Neuronal stem cell (in vitro differentiated cells): Measurements from ENCODE around the gene ITPR1.
A peak's percentile ranks its signal among the peaks of the same experiment; 100 is the strongest.

ENCODE experiments used
- DNase-seq: peaks from one replicate; pipeline ENCODE4 v3.0.0-alpha.2; 2013; ENCODE audit warnings: low spot score
- H2AFZ ChIP-seq: one replicate; pipeline ENCODE4 v1.6.1; 2013; ENCODE audit warnings: mild to moderate bottlenecking, low read length, inconsistent platforms
- H2AK5ac ChIP-seq: 2 replicates; pipeline ENCODE4 v1.6.1; 2013; ENCODE audit warnings: low read depth, mild to moderate bottlenecking, inconsistent platforms, low read length, moderate library complexity, mixed read lengths
- H2BK120ac ChIP-seq: 2 replicates; pipeline ENCODE4 v1.6.1; 2013; ENCODE audit warnings: low read depth, mild to moderate bottlenecking, inconsistent platforms, low read length, moderate library complexity, mixed read lengths
- H2BK12ac ChIP-seq: one replicate; pipeline ENCODE4 v1.6.1; 2013; ENCODE audit warnings: low read length, inconsistent platforms
- H2BK15ac ChIP-seq: 2 replicates; pipeline ENCODE4 v1.6.1; 2013; ENCODE audit warnings: mild to moderate bottlenecking, low read length, inconsistent platforms, mixed read lengths
- H2BK5ac ChIP-seq: one replicate; pipeline ENCODE4 v1.6.1; 2013; ENCODE audit warnings: inconsistent platforms, mild to moderate bottlenecking, low read length, moderate library complexity
- H3K14ac ChIP-seq: one replicate; pipeline ENCODE4 v1.6.1; 2013; ENCODE audit warnings: low read length, inconsistent platforms
- H3K18ac ChIP-seq: 2 replicates; pipeline ENCODE4 v1.6.1; 2013; ENCODE audit warnings: low read length, inconsistent platforms
- H3K23ac ChIP-seq: 2 replicates; pipeline ENCODE4 v1.6.1; 2013; ENCODE audit warnings: low read depth, mild to moderate bottlenecking, mixed read lengths, low read length, inconsistent platforms; ENCODE audit not compliant: poor library complexity
- H3K27ac ChIP-seq: replicated peaks from 3 replicates; pipeline ENCODE4 v1.5.1; 2013; ENCODE audit warnings: low read length, inconsistent platforms
- H3K27me3 ChIP-seq, 3 experiments: 2 replicates each; pipeline ENCODE4 v1.6.1; 2013; ENCODE audit warnings: low read length in 3 of 3, mild to moderate bottlenecking in 2 of 3, inconsistent platforms in 1 of 3, low read depth in 1 of 3, mixed read lengths in 1 of 3, moderate library complexity in 1 of 3; ENCODE audit not compliant: control insufficient read depth in 3 of 3, insufficient read depth in 3 of 3
- H3K36me3 ChIP-seq, 2 donors: replicated peaks in 1 of 2; 2 replicates each; pipeline ENCODE4 v1.6.1; 2013; ENCODE audit warnings: low read length in 2 of 2; ENCODE audit not compliant: control insufficient read depth in 2 of 2, insufficient read depth in 2 of 2
- H3K4ac ChIP-seq: 2 replicates; pipeline ENCODE4 v1.6.1; 2013; ENCODE audit warnings: inconsistent platforms, mild to moderate bottlenecking, low read length, moderate library complexity
- H3K4me1 ChIP-seq, 2 donors: 1 replicate in 1 of 2; 2 replicates in 1 of 2; pipeline ENCODE4 v1.6.1; 2013; ENCODE audit warnings: low read length in 2 of 2, low read depth in 1 of 2; ENCODE audit not compliant: control insufficient read depth in 2 of 2, insufficient read depth in 1 of 2
- H3K4me2 ChIP-seq: one replicate; pipeline ENCODE4 v1.6.1; 2013; ENCODE audit warnings: mild to moderate bottlenecking, low read length, inconsistent platforms; ENCODE audit not compliant: insufficient read depth, poor library complexity, severe bottlenecking
- H3K4me3 ChIP-seq, 2 donors: 2 replicates each; pipeline ENCODE4 v1.5.1; 2013; ENCODE audit warnings: low read length in 2 of 2, mild to moderate bottlenecking in 2 of 2, inconsistent platforms in 1 of 2, moderate library complexity in 1 of 2
- H3K79me1 ChIP-seq: one replicate; pipeline ENCODE4 v1.6.1; 2013; ENCODE audit warnings: low read depth, mild to moderate bottlenecking, inconsistent platforms, low read length, moderate library complexity
- H3K9ac ChIP-seq: one replicate; pipeline ENCODE4 v1.6.1; 2013; ENCODE audit warnings: mild to moderate bottlenecking, low read depth, low read length, inconsistent platforms; ENCODE audit not compliant: poor library complexity
- H3K9me3 ChIP-seq, 2 donors: replicated peaks in 1 of 2; 2 replicates each; pipeline versions ENCODE3 to v1.6.1; 2013; ENCODE audit warnings: low read length in 2 of 2, mild to moderate bottlenecking in 2 of 2, inconsistent platforms in 1 of 2, low read depth in 1 of 2, mixed read lengths in 1 of 2, moderate library complexity in 1 of 2; ENCODE audit not compliant: control insufficient read depth in 2 of 2, insufficient read depth in 1 of 2
- H4K8ac ChIP-seq: one replicate; pipeline ENCODE4 v1.6.1; 2013; ENCODE audit warnings: low read depth, mild to moderate bottlenecking, inconsistent platforms, low read length, moderate library complexity
- H4K91ac ChIP-seq: one replicate; pipeline ENCODE4 v1.6.1; 2013; ENCODE audit warnings: low read length, low read depth, mild to moderate bottlenecking, inconsistent platforms; ENCODE audit not compliant: poor library complexity
- WGBS, 2 donors: extraction: QIAGEN DNeasy Blood & Tissue Kit; methylation state at CpG; one replicate each; pipeline ENCODE4 v1.1.7; 2013; ENCODE audit warnings: missing lambda C conversion rate in 2 of 2, mixed read lengths in 1 of 2; ENCODE audit not compliant: insufficient read length in 2 of 2, insufficient replicate concordance in 1 of 2; ENCODE audit errors: extremely low coverage in 2 of 2; 5-methylcytosine and 5-hydroxymethylcytosine counted together

The ITPR1 gene

GRCh38 chr3:4708230-4708629 is 215.1 kb downstream of the ITPR1 start:
- H3K4ac ChIP-seq, result no peak overlapping the region
- H2AFZ ChIP-seq, result no peak overlapping the region
- H3K18ac ChIP-seq, result no peak overlapping the region
- no peak overlapping the region for H3K4me2 ChIP-seq
- no CpG with 5 or more reads among the region's 7 CpGs for WGBS, 2 donors
- H3K27me3 ChIP-seq, result no peaks in the 10 kb centered on the region
- H2AK5ac ChIP-seq, result no peak overlapping the region
- no peaks in the 10 kb centered on the region for H3K4me1 ChIP-seq
- H2BK15ac ChIP-seq, result no peak overlapping the region
- no peak overlapping the region for H2BK120ac ChIP-seq
- H3K79me1 ChIP-seq, result no peaks in the 10 kb centered on the region
- H4K91ac ChIP-seq, result no peak overlapping the region
- H3K14ac ChIP-seq, result no peak overlapping the region
- H3K9me3 ChIP-seq, result no peaks in the 10 kb centered on the region
- H4K8ac ChIP-seq, result no peak overlapping the region
- no peak for DNase-seq
- no peak overlapping the region for H3K27ac ChIP-seq
- no peak overlapping the region for H3K9ac ChIP-seq
- no peak overlapping the region for H3K4me3 ChIP-seq
- no peak overlapping the region for H3K23ac ChIP-seq
- H3K36me3 ChIP-seq, result no peaks in the 10 kb centered on the region
- no peak overlapping the region for H2BK12ac ChIP-seq
- no peak overlapping the region for H2BK5ac ChIP-seq

- H3K18ac ChIP-seq, result no peak overlapping the region
- no peak overlapping the region for H3K23ac ChIP-seq
- no CpG with 5 or more reads among the region's 1 CpG for WGBS, 2 donors
- H3K27me3 ChIP-seq, result no peaks in the 10 kb centered on the region
- H3K4ac ChIP-seq, result no peak overlapping the region
- H4K91ac ChIP-seq, result no peak overlapping the region
- no peak overlapping the region for H2AFZ ChIP-seq
- H3K14ac ChIP-seq, result no peak overlapping the region
- H3K4me2 ChIP-seq, result no peak overlapping the region
- H3K4me1 ChIP-seq, result no peaks in the 10 kb centered on the region
- DNase-seq, result no peak
- no peak overlapping the region for H3K4me3 ChIP-seq
- H3K9me3 ChIP-seq, result no peaks in the 10 kb centered on the region
- no peak overlapping the region for H3K27ac ChIP-seq
- no peak overlapping the region for H3K9ac ChIP-seq
- H3K79me1 ChIP-seq, result no peaks in the 10 kb centered on the region
- H2AK5ac ChIP-seq, result no peak overlapping the region
- no peak overlapping the region for H2BK15ac ChIP-seq
- no peaks in the 10 kb centered on the region for H3K36me3 ChIP-seq
- H4K8ac ChIP-seq, result no peak overlapping the region
- H2BK120ac ChIP-seq, result no peak overlapping the region
- no peak overlapping the region for H2BK5ac ChIP-seq
- H2BK12ac ChIP-seq, result no peak overlapping the region
These were observed 216.2 kb downstream of the ITPR1 start for GRCh38 chr3:4709341-4709740.

DNA sequence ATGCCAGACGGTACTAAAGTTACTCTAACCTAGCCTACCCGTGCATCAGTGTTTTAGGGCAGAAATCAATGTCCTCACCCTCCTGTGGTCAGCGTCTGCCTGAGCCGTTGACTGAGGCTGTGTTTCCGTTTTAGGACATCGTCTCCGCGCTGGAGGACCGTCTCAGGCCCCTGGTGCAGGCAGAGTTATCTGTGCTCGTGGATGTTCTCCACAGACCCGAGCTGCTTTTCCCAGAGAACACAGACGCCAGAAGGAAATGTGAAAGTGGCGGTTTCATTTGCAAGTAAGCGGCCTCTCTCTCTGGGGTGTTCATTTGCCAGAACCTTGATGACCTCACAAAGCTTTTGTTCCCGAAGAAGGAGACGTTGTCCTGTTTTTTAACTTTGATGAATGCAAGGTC is 217.0 kb downstream of the ITPR1 start:
- no peak overlapping the region for H4K8ac ChIP-seq
- H2BK15ac ChIP-seq, result no peak overlapping the region
- no peak overlapping the region for H3K9ac ChIP-seq
- no peak overlapping the region for H2AK5ac ChIP-seq
- no peaks in the 10 kb centered on the region for H3K79me1 ChIP-seq
- no peak overlapping the region for H3K18ac ChIP-seq
- no peaks in the 10 kb centered on the region for H3K27me3 ChIP-seq
- no peak overlapping the region for H3K23ac ChIP-seq
- no peaks in the 10 kb centered on the region for H3K4me1 ChIP-seq
- H4K91ac ChIP-seq, result no peak overlapping the region
- no CpG with 5 or more reads among the region's 16 CpGs for WGBS, 2 donors
- no peak overlapping the region for H3K4me3 ChIP-seq
- H3K4me2 ChIP-seq, result no peak overlapping the region
- no peaks in the 10 kb centered on the region for H3K36me3 ChIP-seq
- H2BK120ac ChIP-seq, result no peak overlapping the region
- H3K27ac ChIP-seq, result no peak overlapping the region
- H3K4ac ChIP-seq, result no peak overlapping the region
- peak overlapping the region; percentile 52 for H2AFZ ChIP-seq
- no peak overlapping the region for H2BK5ac ChIP-seq
- no peaks in the 10 kb centered on the region for H3K9me3 ChIP-seq
- no peak for DNase-seq
- H2BK12ac ChIP-seq, result no peak overlapping the region
- H3K14ac ChIP-seq, result no peak overlapping the region

GRCh38 chr3:4711680-4711992 is 218.5 kb downstream of the ITPR1 start:
- H2BK15ac ChIP-seq, result no peak overlapping the region
- no peak overlapping the region for H4K8ac ChIP-seq
- H3K27me3 ChIP-seq, result no peaks in the 10 kb centered on the region
- no peak overlapping the region for H3K18ac ChIP-seq
- H3K4me1 ChIP-seq, result no peaks in the 10 kb centered on the region
- WGBS, 2 donors, result no CpG with 5 or more reads among the region's 1 CpG
- H3K79me1 ChIP-seq, result no peaks in the 10 kb centered on the region
- H4K91ac ChIP-seq, result no peak overlapping the region
- no peak overlapping the region for H2AK5ac ChIP-seq
- H3K9ac ChIP-seq, result no peak overlapping the region
- no peak for DNase-seq
- no peak overlapping the region for H2BK5ac ChIP-seq
- no peak overlapping the region for H3K4me2 ChIP-seq
- no peak overlapping the region for H2BK12ac ChIP-seq
- H3K4ac ChIP-seq, result no peak overlapping the region
- H3K14ac ChIP-seq, result no peak overlapping the region
- H3K36me3 ChIP-seq, result no peaks in the 10 kb centered on the region
- no peak overlapping the region for H3K4me3 ChIP-seq
- no peaks in the 10 kb centered on the region for H3K9me3 ChIP-seq
- H2AFZ ChIP-seq, result no peak overlapping the region
- H2BK120ac ChIP-seq, result no peak overlapping the region
- H3K27ac ChIP-seq, result no peak overlapping the region
- H3K23ac ChIP-seq, result no peak overlapping the region
